Karpas-422 (cell line): ENCODE measurements around the gene CMA1. TPM values are rescaled to one million over a fixed set of nuclear protein-coding genes. Genes with fewer than 3 reads are reported as not detected.
"Not testable (repeated sequence)": the region's sequence is repeated elsewhere in the genome, so short reads cannot be mapped to it uniquely, and the experiment has no call there.

ENCODE experiments used
- DNase-seq: peaks from one replicate; pipeline ENCODE4 v3.0.0-alpha.2; 2015
- H2AFZ ChIP-seq: fragments of 200-600 bp; sonication (generic); 2 replicates; pipeline ENCODE4 v1.6.1; 2014; ENCODE audit warnings: antibody characterized with exemption, low read length, mixed read lengths
- H3K27ac ChIP-seq: fragments of 200-600 bp; sonication (generic); 2 replicates; pipeline ENCODE4 v1.5.1; 2014; ENCODE audit warnings: mild to moderate bottlenecking, low read length, moderate library complexity
- H3K27me3 ChIP-seq: fragments of 200-600 bp; sonication (generic); 2 replicates; pipeline ENCODE4 v1.6.1; 2014; ENCODE audit warnings: low read length, mixed read lengths
- H3K36me3 ChIP-seq: fragments of 200-600 bp; sonication (generic); 2 replicates; pipeline ENCODE4 v1.6.1; 2014; ENCODE audit warnings: low read length, mixed read lengths; ENCODE audit not compliant: insufficient read depth
- H3K4me1 ChIP-seq: fragments of 200-600 bp; sonication (generic); 2 replicates; pipeline ENCODE4 v1.6.1; 2014; ENCODE audit warnings: mild to moderate bottlenecking, low read length, mixed read lengths
- H3K4me2 ChIP-seq: fragments of 200-600 bp; sonication (generic); 2 replicates; pipeline ENCODE4 v1.6.1; 2014; ENCODE audit warnings: low read length, low read depth, mild to moderate bottlenecking; ENCODE audit not compliant: poor library complexity, severe bottlenecking
- H3K4me3 ChIP-seq: fragments of 200-600 bp; sonication (generic); 2 replicates; pipeline ENCODE4 v1.5.1; 2014; ENCODE audit warnings: mild to moderate bottlenecking, antibody characterized with exemption, low read length, mixed read lengths
- H3K79me2 ChIP-seq: fragments of 200-600 bp; sonication (generic); 2 replicates; pipeline ENCODE4 v1.6.1; 2014; ENCODE audit warnings: mild to moderate bottlenecking, low read length, mixed read lengths
- H3K9ac ChIP-seq: fragments of 200-600 bp; sonication (generic); 2 replicates; pipeline ENCODE4 v1.6.0; 2014; ENCODE audit warnings: low read length
- H3K9me2 ChIP-seq: fragments of 200-600 bp; sonication (generic), shearing (Covaris generic); replicated peaks from 2 replicates; pipeline ENCODE4 v1.6.0; 2014; ENCODE audit warnings: mild to moderate bottlenecking, low read length, moderate library complexity; ENCODE audit not compliant: insufficient read depth
- H3K9me3 ChIP-seq: fragments of 300-700, 200-600 bp; sonication (generic); 2 replicates; pipeline ENCODE4 v1.6.1; 2014; ENCODE audit warnings: low read length, mixed read lengths
- H4K20me1 ChIP-seq: fragments of 200-600 bp; sonication (generic); 2 replicates; pipeline ENCODE4 v1.6.1; 2014; ENCODE audit warnings: mild to moderate bottlenecking, antibody characterized with exemption, low read length, low read depth; ENCODE audit not compliant: insufficient read depth
- total RNA-seq: library from RNA; depleted of rRNA; stranded (reverse); fragments of >200 nt; shearing (Covaris generic); gene quantifications from 2 replicates; pipeline ENCODE4 v1.2.3, GENCODE V29; 2014; ENCODE audit warnings: low replicate concordance

CMA1 gene
- total RNA-seq, 1 experiment from 2014 or later: not detected

DNA sequence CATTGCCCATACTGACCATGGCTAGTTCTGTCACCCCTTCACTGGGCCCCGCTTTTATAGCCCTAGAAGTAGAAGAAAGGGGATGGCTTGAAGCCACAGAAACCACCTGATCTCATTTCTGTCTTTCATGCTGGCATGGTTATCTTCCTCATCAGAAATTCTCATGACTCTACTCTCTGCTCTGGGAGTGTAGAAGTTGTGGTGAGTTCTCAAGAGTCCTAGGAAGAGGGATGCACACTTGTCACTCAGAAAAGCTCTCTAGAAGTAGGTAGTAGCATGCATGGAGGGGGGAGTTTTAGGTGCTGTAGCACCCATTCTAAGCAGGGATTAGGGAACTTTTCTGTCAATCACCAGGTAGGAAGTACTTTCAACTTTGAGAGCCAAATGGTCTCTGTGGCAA lies 6.1 kb upstream of the CMA1 start:
- Histone ChIP-seq H3K9me3 (no peaks in the 10 kb centered on the region), H3K9ac (no peak overlapping the region), H3K9me2 (no peaks in the 10 kb centered on the region), H4K20me1 (no peaks in the 10 kb centered on the region), H3K36me3 (no peaks in the 10 kb centered on the region), H3K4me1 (no peaks in the 10 kb centered on the region), H3K4me2 (no peak overlapping the region), H3K27me3 (no peaks in the 10 kb centered on the region), H3K79me2 (no peaks in the 10 kb centered on the region), H3K27ac (no peak overlapping the region), H3K4me3 (no peak overlapping the region), H2AFZ (no peak overlapping the region)
- DNase-seq: peak; percentile 12

DNA sequence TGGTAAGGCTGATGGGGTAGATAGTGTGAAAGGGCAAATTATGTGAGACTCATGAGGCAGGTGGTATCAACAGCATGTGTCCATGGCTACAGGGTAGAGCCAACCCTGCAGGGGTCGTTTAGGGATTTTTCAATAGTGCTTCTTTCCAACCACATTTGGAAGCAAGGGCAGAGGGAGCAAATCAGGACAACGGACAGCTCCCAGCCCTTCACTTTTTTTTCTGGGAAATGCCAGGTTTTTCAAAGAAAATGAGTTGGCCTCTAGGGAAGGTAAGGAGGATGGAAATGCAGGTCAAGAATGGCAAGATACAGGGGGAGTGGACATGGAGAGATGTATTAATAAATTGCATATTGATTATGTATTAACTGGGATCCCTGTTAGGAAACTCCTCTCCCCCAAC lies 4.9 kb upstream of the CMA1 start:
- H3K4me3 ChIP-seq: no peak overlapping the region
- no peak overlapping the region for H3K9ac ChIP-seq
- H3K4me1 ChIP-seq: no peaks in the 10 kb centered on the region
- H3K9me3 ChIP-seq: no peaks in the 10 kb centered on the region
- H3K27ac ChIP-seq: no peak overlapping the region
- peak; percentile 41 for DNase-seq
- H3K36me3 ChIP-seq: no peaks in the 10 kb centered on the region
- no peaks in the 10 kb centered on the region for H3K9me2 ChIP-seq
- no peaks in the 10 kb centered on the region for H3K27me3 ChIP-seq
- no peak overlapping the region for H2AFZ ChIP-seq
- H3K79me2 ChIP-seq: no peaks in the 10 kb centered on the region
- H4K20me1 ChIP-seq: no peaks in the 10 kb centered on the region
- H3K4me2 ChIP-seq: no peak overlapping the region

DNA sequence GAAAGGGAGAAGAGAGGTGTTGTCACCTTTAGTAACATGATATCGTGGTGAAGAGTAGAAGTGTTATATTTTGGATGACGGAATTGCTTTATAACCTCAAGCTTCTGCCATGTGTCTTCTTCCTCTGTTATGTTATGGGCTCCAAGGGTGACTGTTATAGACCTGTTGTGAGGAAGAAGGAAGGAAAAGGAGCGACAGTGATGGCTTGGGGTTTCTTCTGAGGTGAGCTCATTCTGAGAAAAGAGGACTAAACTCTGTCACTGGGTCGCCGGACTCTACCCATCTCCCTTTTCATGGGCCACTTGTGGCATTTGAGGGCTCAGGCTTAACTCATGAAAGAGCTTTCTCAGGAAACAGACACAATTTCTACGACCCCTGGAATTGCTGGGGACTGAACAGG lies 1.6 kb downstream of the CMA1 start:
- Histone ChIP-seq H4K20me1 (no peaks in the 10 kb centered on the region), H3K4me2 (no peak overlapping the region), H3K27me3 (no peaks in the 10 kb centered on the region), H3K9ac (no peak overlapping the region), H3K9me3 (no peaks in the 10 kb centered on the region), H3K27ac (no peak overlapping the region), H3K4me3 (no peak overlapping the region), H2AFZ (no peak overlapping the region), H3K9me2 (no peaks in the 10 kb centered on the region), H3K36me3 (no peaks in the 10 kb centered on the region), H3K79me2 (no peaks in the 10 kb centered on the region), H3K4me1 (no peaks in the 10 kb centered on the region)
- DNase-seq: no peak

DNA sequence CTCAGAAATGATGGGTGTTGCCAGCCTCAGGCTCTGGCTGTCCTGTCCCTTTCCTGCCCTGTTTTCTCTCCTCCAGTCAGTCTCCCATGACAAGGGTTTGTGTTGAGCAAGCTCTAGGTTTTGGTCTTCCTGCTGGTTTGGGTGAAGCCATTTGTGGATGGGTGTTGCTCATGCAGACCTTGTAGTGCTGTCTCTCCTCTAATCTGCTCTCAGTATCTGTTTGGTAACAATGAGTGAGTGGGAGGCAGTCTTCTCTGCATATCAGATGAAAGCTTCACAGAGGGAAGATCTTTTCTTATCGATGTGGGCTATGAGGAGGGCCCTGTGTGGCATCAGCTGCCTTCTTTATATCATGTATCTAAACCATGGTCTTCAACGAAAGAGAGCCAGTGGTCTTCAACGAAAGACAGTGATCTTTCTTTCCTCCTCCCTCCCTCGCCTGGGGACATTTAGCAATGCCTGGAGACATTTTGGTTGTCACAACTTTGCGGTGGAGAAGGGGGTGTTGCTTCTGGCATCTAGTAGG lies 3.6 kb downstream of the CMA1 start:
- no peak overlapping the region for H3K27ac ChIP-seq
- no peaks in the 10 kb centered on the region for H4K20me1 ChIP-seq
- no peak overlapping the region for H3K9ac ChIP-seq
- DNase-seq: no peak
- no peaks in the 10 kb centered on the region for H3K79me2 ChIP-seq
- H3K4me3 ChIP-seq: no peak overlapping the region
- no peaks in the 10 kb centered on the region for H3K4me1 ChIP-seq
- no peaks in the 10 kb centered on the region for H3K9me2 ChIP-seq
- no peaks in the 10 kb centered on the region for H3K9me3 ChIP-seq
- no peaks in the 10 kb centered on the region for H3K27me3 ChIP-seq
- H3K36me3 ChIP-seq: no peaks in the 10 kb centered on the region
- H3K4me2 ChIP-seq: no peak overlapping the region
- no peak overlapping the region for H2AFZ ChIP-seq

DNA sequence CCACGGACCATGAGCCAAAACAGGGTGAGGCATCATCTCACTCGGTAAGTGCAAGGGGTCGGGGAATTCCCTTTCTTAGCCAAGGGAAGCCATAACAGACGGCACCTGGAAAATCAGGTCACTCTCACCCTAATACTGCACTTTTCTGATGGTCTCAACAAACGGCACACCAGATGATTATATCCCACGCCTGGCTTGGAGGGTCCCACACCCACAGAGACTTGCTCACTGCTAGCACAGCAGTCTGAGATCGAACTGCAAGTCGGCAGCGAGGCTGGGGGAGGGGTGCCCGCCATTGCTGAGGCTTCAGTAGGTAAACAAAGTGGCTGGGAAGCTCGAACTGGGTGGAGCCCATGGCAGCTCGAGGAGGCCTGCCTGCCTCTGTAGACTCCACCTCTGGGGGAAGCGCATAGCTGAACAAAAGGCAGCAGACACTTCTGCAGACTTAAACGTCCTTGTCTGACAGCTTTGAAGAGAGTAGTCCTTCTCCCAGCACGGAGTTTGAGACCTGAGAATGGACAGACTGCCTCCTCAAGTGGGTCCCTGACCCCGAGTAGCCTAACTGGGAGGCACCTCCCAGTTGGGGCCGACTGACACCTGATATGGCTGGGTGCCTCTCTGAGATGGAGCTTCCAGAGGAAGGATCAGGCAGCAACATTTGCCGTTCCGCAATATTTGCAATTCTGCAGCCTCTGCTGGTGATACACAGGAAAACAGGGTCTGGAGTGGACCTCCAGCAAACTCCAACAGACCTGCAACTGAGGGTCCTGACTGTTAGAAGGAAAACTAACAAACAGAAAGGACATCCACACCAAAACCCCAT lies 16.3 kb downstream of the CMA1 start:
- H3K27ac ChIP-seq, H3K4me2 ChIP-seq, H3K9me2 ChIP-seq, H4K20me1 ChIP-seq, H3K27me3 ChIP-seq, H3K9ac ChIP-seq, H3K79me2 ChIP-seq, DNase-seq, H3K4me3 ChIP-seq, H2AFZ ChIP-seq, H3K36me3 ChIP-seq, H3K4me1 ChIP-seq, H3K9me3 ChIP-seq: not testable (repeated sequence)

DNA sequence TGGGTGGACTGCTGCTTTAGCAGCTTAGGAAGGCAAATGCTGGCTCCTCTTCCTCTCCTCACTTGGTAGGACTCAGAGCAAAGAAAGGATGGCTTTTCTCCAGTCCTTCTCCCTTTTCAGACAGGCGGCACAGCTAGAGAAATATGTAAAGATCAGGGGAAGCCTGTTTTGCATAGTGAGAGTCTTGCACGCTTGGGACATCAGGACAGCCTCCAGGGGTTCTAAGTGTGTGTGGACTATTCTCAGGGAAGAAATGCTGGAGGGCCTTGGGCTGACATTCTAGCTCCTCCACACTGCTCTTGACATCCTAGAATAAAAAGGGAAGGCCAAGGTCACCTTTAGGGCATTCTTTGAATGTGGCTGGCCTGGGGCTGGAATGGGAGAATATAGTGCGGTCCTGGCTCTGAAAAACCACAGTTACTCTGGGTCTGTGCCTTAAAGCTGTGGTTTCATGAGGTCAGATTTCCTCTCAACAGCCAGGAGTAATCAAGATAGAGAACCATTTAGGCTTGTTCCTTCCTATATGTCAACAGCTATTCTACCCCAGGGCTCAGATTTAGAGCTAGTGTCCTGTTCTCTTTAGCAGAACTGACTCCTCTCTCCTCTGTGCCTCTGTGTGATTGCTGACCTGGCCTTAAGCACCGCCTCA lies 24.3 kb downstream of the CMA1 start:
- Histone ChIP-seq H4K20me1 (no peaks in the 10 kb centered on the region; the same call in 1 of the 2 replicates), H3K9ac (no peak overlapping the region), H3K4me1 (peaks cover 12% of the 10 kb centered on the region), H3K4me3 (no peak overlapping the region), H3K36me3 (no peaks in the 10 kb centered on the region), H2AFZ (no peak overlapping the region), H3K4me2 (peak overlapping the region; percentile 9), H3K9me2 (no peaks in the 10 kb centered on the region), H3K27me3 (no peaks in the 10 kb centered on the region), H3K27ac (no peak overlapping the region), H3K79me2 (no peaks in the 10 kb centered on the region), H3K9me3 (no peaks in the 10 kb centered on the region)
- DNase-seq: no peak

DNA sequence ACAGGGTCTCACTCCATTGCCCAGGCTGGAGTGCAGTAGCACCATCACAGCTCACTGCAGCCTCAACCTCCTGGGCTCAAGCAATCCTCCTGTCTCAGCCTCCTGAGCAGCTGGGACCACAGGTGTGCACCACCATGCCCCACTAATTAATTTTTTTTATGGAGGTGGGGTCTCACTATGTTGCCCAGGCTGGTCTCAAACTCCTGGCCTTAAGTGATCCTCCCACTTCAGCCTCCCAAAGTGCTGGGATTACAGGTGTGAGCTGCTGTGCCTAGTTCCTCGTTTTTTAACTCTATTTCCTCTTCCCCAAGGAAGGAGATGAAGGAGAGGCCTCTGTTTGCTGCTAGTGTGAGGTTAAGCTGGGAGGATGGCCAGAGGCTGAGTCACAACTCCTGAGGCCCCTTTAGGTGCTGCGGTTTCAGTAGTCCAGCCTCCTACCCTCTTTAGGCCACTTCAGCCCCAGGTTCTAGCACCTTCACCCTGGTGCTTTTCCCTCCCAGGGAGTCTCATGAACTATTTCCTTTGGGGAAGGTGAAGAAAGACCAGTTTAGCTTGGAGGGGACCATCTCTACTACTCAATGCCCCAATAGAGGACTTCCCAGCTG lies 25.3 kb downstream of the CMA1 start:
- H3K9ac ChIP-seq, H4K20me1 ChIP-seq, H3K9me3 ChIP-seq, H3K9me2 ChIP-seq, H3K79me2 ChIP-seq, H3K27me3 ChIP-seq, H3K36me3 ChIP-seq, H3K27ac ChIP-seq, H3K4me3 ChIP-seq, H2AFZ ChIP-seq, DNase-seq: not testable (repeated sequence)
- peak overlapping the region; percentile 9 for H3K4me2 ChIP-seq
- peaks cover 16% of the 10 kb centered on the region for H3K4me1 ChIP-seq

DNA sequence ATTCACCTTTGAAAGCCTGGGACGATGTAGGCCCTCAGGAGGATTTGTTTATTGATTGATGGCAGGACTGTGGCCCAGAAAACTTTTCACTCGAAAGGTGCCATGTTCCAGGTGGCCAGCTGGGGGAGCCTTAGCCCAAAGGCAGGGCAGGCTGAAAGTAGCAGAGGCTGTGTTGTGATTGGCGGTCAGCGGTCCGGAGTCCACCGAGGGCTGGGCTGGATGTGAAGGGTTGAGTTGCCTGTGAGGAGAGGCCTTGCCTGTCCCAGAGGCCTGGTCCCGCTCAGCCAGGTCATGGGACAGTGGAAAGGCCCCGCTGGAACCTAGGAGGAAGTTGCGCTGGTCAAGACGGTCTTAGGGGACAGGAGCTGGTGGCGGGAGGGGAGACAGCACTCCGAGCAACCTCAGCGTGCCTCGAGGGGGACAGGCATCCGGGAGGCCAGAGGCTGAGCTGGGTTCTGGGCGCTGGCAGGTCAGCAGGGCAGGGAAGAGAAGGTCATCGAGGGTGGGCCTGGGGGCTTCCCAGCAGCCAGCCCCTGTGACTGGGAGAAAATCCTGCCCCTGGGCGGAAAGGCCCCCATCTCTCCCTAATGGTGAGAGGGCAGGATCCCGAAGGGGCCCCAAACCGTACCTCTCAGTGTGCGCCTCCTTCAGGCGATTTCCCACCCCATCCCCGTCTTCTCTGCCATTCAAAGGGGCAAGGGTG lies 26.3 kb downstream of the CMA1 start:
- H3K9me3 ChIP-seq: no peaks in the 10 kb centered on the region
- no peak overlapping the region for H3K9ac ChIP-seq
- H3K79me2 ChIP-seq: no peaks in the 10 kb centered on the region
- no peaks in the 10 kb centered on the region for H3K36me3 ChIP-seq
- no peaks in the 10 kb centered on the region; the same call in 1 of the 2 replicates for H4K20me1 ChIP-seq
- no peak overlapping the region for H3K27ac ChIP-seq
- DNase-seq: peak; percentile 82
- H3K4me2 ChIP-seq: no peak overlapping the region
- H3K27me3 ChIP-seq: no peaks in the 10 kb centered on the region
- H3K4me3 ChIP-seq: no peak overlapping the region
- no peak overlapping the region for H2AFZ ChIP-seq
- H3K4me1 ChIP-seq: peaks cover 16% of the 10 kb centered on the region
- H3K9me2 ChIP-seq: no peaks in the 10 kb centered on the region
